ENCODE measurements around the gene KCNQ4.

Gene KCNQ4

GRCh38 chr1:40776236-40777072 is 7.1 kb upstream of the KCNQ4 start:
- Histone ChIP-seq H3K36me3 (ENCODE audit: control insufficient read depth, insufficient read depth, low read length) (peaks cover 8% of the 10 kb centered on the region), H3K27me3 (replicated peaks; ENCODE audit: control insufficient read depth, insufficient read depth, low read length) (no peaks in the 10 kb centered on the region), H3K4me3 (replicated peaks; ENCODE audit: low read depth, low read length) (no peak overlapping the region)
- no peak for DNase-seq (ENCODE audit: extremely low read depth, insufficient read length)
- no peak for TF ChIP-seq CTCF (IDR thresholded peaks at IDR 0.05; ENCODE audit: insufficient read depth, low read length, poor library complexity, severe bottlenecking)

- H3K27me3 ChIP-seq (replicated peaks; ENCODE audit: control insufficient read depth, insufficient read depth, low read length) = no peaks in the 10 kb centered on the region
- DNase-seq (ENCODE audit: extremely low read depth, insufficient read length) = no peak
- peaks cover 6% of the 10 kb centered on the region for H3K36me3 ChIP-seq (ENCODE audit: control insufficient read depth, insufficient read depth, low read length)
- no peak overlapping the region for H3K4me3 ChIP-seq (replicated peaks; ENCODE audit: low read depth, low read length)
- TF ChIP-seq CTCF (IDR thresholded peaks at IDR 0.05; ENCODE audit: insufficient read depth, low read length, poor library complexity, severe bottlenecking) = no peak
Measured at GRCh38 chr1:40777224-40777970, 6.2 kb upstream of the KCNQ4 start.

- no peaks in the 10 kb centered on the region; the same call in 1 of the 2 replicates for H3K27me3 ChIP-seq (replicated peaks; ENCODE audit: control insufficient read depth, insufficient read depth, low read length)
- no peak for TF ChIP-seq CTCF (IDR thresholded peaks at IDR 0.05; ENCODE audit: insufficient read depth, low read length, poor library complexity, severe bottlenecking)
Measured at GRCh38 chr1:40780678-40781607, 2.6 kb upstream of the KCNQ4 start.

GRCh38 chr1:40781608-40781971 is 2.0 kb upstream of the KCNQ4 start:
- no peaks in the 10 kb centered on the region; the same call in 1 of the 2 replicates for H3K27me3 ChIP-seq (replicated peaks; ENCODE audit: control insufficient read depth, insufficient read depth, low read length)

More at GRCh38 chr1:40780678-40781607, 2.6 kb upstream of the KCNQ4 start:
- H3K4me3 ChIP-seq (replicated peaks; ENCODE audit: low read depth, low read length) = no peak overlapping the region
- H3K36me3 ChIP-seq (ENCODE audit: control insufficient read depth, insufficient read depth, low read length) = peaks cover 4% of the 10 kb centered on the region
- no peak for DNase-seq (ENCODE audit: extremely low read depth, insufficient read length)

More at GRCh38 chr1:40781608-40781971, 2.0 kb upstream of the KCNQ4 start:
- no peak for DNase-seq (ENCODE audit: extremely low read depth, insufficient read length)
- Histone ChIP-seq H3K36me3 (ENCODE audit: control insufficient read depth, insufficient read depth, low read length) (no peaks in the 10 kb centered on the region), H3K4me3 (replicated peaks; ENCODE audit: low read depth, low read length) (no peak overlapping the region)
- TF ChIP-seq CTCF (IDR thresholded peaks at IDR 0.05; ENCODE audit: insufficient read depth, low read length, poor library complexity, severe bottlenecking) = no peak

Measured in GM06990 (cell line).